ENCODE data around the gene RIMKLB. TPM values are rescaled to one million over a fixed set of nuclear protein-coding genes. Genes with fewer than 3 reads are reported as not detected.

RIMKLB gene
- polyA plus RNA-seq, 2 of the 4 experiments (the other 2 are of a cell fraction) = 21.0 to 43.8 TPM

DNA sequence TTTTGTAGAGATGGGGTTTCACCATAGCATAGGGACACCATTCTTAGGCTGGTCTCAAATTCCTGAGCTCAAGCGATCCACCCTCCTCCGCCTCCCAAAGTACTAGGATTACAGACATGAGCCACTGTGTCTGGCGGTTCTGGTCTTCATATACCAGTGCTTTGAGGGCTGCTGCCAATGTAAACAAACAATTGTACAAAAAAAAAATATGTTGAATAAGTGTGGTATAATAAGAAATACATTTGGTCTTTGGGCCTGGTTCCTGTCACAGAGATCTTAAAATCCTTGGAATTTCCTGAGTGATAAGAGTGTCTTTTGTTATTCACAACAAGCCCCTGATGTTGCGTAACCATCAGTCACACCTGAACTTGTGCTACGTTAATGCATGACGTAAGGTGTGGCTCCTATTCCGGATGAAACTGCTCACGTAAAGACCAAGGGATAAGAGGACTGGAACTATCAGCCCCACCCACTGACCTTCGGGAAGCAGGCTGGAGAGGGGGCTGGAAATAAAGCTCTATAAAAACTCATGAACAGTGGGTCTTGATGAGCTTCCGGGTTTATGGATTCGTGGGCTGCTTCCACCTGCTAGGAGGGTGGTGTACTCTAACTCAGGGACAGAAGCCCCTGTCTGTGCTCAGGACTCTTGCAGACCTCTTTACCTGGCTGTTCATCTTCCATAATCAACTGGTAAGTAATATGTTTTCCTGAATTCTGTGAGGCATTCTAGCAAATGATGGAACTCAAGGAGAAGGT is 16.5 kb upstream of the RIMKLB start:
- POLR2A ChIA-PET = no interaction called here
- Histone ChIP-seq H3K4me2 (peak overlapping the region; percentile 55), H3K4me3 (no peak overlapping the region), H3K9me3 (no peaks in the 10 kb centered on the region), H3K27ac (no peak overlapping the region; a peak in 1 of 6 replicates), H3K4me1 (peaks cover 7% of the 10 kb centered on the region; the same call in 2 of the 3 replicates)
- peak; percentile 63 to 75 for TF ChIP-seq CEBPB (IDR thresholded peaks at IDR 0.05)
- no peak for TF ChIP-seq PHF8 (IDR thresholded peaks at IDR 0.05; ENCODE audit: borderline replicate concordance, low read depth)
- TF ChIP-seq EHF (CRISPR knock-in tag; IDR thresholded peaks at IDR 0.05) = no peak
- no peak for TF ChIP-seq MAZ (IDR thresholded peaks at IDR 0.05; ENCODE audit: borderline replicate concordance, low read depth, low read length)
- CTCF ChIA-PET = interaction anchor here (0.6 to 5.9 kb wide), 32 partner anchors 8 to 380 kb away, joined by 3 to 60 read pairs (median 4); partner anchors contain the start of genes PHC1 and RIMKLB
- FAIRE-seq = no peak
- 33% methylated on average over 11 of the region's 11 CpGs for WGBS (ENCODE audit: missing lambda C conversion rate)
- DNase-seq (ENCODE audit: low read depth in 1 of 2, low spot score in 1 of 2) = peak in 1 of 2 experiments; percentile 52
- peak; percentile 28 to 45; a peak in 3 of 6 replicates for ATAC-seq

DNA sequence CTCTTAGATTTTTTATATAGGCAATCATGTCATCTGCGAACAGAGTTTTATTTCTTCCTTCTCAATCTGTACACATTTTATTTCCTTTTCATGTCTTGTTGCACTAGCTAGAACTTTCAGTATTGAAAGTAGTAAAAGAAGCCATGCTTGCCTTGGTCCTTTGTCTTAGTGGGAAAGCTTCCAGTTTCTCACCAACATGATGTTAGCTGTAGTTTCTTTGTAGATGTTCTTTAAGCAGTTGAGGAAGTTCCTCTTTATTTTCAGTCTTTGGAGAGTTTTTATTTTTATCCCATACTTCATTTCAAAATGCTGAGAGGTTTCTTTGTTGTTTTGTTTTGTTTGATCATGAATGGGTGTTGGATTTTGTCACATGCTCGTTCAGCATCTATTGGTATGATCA is 12.7 kb upstream of the RIMKLB start:
- CTCF ChIA-PET = interaction anchor here (0.8 to 5.9 kb wide), 8 partner anchors 8 to 364 kb away, joined by 3 to 60 read pairs (median 4); no protein-coding TSS in a partner anchor
- Histone ChIP-seq H3K9me3 (no peaks in the 10 kb centered on the region), H3K4me2 (no peak overlapping the region), H3K4me1 (peaks cover 19% of the 10 kb centered on the region), H3K4me3 (no peak overlapping the region), H3K27ac (no peak overlapping the region)
- 73% methylated on average over 2 of the region's 2 CpGs for WGBS (ENCODE audit: missing lambda C conversion rate)
- TF ChIP-seq HOXB5 (CRISPR knock-in tag; IDR thresholded peaks at IDR 0.05) (no peak), EP300 (IDR thresholded peaks at IDR 0.05) (no peak), BHLHE40 (IDR thresholded peaks at IDR 0.05; ENCODE audit: low read depth, low read length) (no peak), JUN (IDR thresholded peaks at IDR 0.05) (no peak), KDM5A (IDR thresholded peaks at IDR 0.05) (no peak), TFCP2L1 (CRISPR knock-in tag; IDR thresholded peaks at IDR 0.05) (no peak), MYC (IDR thresholded peaks at IDR 0.05; ENCODE audit: borderline replicate concordance, low read length) (no peak)
- TF ChIP-seq, protein P1, sequence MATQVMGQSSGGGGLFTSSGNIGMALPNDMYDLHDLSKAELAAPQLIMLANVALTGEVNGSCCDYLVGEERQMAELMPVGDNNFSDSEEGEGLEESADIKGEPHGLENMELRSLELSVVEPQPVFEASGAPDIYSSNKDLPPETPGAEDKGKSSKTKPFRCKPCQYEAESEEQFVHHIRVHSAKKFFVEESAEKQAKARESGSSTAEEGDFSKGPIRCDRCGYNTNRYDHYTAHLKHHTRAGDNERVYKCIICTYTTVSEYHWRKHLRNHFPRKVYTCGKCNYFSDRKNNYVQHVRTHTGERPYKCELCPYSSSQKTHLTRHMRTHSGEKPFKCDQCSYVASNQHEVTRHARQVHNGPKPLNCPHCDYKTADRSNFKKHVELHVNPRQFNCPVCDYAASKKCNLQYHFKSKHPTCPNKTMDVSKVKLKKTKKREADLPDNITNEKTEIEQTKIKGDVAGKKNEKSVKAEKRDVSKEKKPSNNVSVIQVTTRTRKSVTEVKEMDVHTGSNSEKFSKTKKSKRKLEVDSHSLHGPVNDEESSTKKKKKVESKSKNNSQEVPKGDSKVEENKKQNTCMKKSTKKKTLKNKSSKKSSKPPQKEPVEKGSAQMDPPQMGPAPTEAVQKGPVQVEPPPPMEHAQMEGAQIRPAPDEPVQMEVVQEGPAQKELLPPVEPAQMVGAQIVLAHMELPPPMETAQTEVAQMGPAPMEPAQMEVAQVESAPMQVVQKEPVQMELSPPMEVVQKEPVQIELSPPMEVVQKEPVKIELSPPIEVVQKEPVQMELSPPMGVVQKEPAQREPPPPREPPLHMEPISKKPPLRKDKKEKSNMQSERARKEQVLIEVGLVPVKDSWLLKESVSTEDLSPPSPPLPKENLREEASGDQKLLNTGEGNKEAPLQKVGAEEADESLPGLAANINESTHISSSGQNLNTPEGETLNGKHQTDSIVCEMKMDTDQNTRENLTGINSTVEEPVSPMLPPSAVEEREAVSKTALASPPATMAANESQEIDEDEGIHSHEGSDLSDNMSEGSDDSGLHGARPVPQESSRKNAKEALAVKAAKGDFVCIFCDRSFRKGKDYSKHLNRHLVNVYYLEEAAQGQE (IDR thresholded peaks at IDR 0.05) = no peak
- ATAC-seq (no peak), FAIRE-seq (no peak), DNase-seq (ENCODE audit: low read depth in 1 of 2, low spot score in 1 of 2) (no peak)
- POLR2A ChIA-PET = no interaction called here

DNA sequence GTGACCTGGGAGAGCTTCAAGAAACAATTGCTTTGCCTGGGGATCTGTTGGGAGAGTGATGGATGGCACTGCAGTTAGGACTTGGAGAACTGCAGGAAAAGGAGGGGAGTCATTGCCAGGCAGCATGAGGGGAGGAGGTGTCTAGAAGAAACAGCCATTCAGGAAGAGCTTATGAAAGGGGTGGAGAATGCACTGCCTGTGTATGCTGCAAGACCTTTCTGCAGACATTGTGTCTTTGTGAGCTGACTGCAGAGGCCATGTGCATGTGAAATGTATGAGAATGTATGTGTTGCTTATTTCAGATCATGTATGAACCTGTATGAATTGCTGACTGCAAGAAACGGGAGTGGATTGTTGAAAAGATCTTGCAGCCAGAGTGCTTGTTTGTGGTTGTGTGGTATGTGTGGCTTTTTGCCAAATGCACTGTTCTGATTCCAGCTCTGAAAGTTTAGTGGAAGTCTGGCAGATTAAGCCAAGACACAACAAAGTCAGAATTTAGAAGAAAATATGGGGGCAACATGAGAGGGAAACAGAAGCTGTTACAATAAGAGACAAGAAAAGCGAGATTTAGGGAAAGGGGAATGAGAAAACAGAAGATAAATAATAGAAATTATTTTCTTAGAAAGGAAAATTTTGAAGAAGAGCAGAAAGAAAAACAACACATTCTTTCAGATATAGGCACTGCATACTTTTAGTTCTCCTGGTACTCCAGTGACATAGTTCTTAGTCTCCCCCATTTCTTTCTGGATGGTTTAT is 9.8 kb upstream of the RIMKLB start:
- TF ChIP-seq ZSCAN20 (CRISPR knock-in tag; IDR thresholded peaks at IDR 0.05) = no peak
- TF ChIP-seq MAFK (IDR thresholded peaks at IDR 0.05; ENCODE audit: partially characterized antibody) = peak; percentile 32
- Histone ChIP-seq H3K4me1 (peaks cover 12% of the 10 kb centered on the region), H3K4me2 (peak overlapping the region; percentile 62), H3K9me3 (no peaks in the 10 kb centered on the region), H3K4me3 (0 out of 3 replicates have a peak overlapping the region, but pooled peaks have one; percentile 3), H3K27ac (peak overlapping the region; percentile 5 to 58; a peak in 2 of 6 replicates)
- DNase-seq (ENCODE audit: low read depth in 1 of 2, low spot score in 1 of 2) (peak; percentile 36 to 76), FAIRE-seq (peak; percentile 7), ATAC-seq (peak; percentile 95 to 97)
- CTCF ChIA-PET = interaction anchor here (0.9 to 2.4 kb wide), 6 partner anchors 30 to 351 kb away, joined by 3 to 7 read pairs (median 4); no protein-coding TSS in a partner anchor
- WGBS (ENCODE audit: missing lambda C conversion rate) = 44% methylated on average over 2 of the region's 2 CpGs
- POLR2A ChIA-PET = interaction anchor here (0.7 to 1.8 kb wide), 3 partner anchors 9 to 797 kb away, joined by 3 to 23 read pairs (median 6); partner anchors contain the start of genes M6PR and RIMKLB

Data from A549 (cell line).